ENCODE measurements around the gene GZMA. TPM values are rescaled to one million over a fixed set of nuclear protein-coding genes. Genes with fewer than 3 reads are reported as not detected.
"Not testable (repeated sequence)": the region's sequence is repeated elsewhere in the genome, so short reads cannot be mapped to it uniquely, and the experiment has no call there.

The GZMA gene
- total and polyA plus RNA-seq, 2 experiments from 2014 or later, result not detected

GRCh38 chr5:55096182-55096581 is 6.3 kb upstream of the GZMA start:
- no peak overlapping the region for H3K9ac ChIP-seq
- H2AFZ ChIP-seq, result no peak overlapping the region
- H3K27ac ChIP-seq, result no peak overlapping the region
- H3K79me2 ChIP-seq (ENCODE audit: insufficient read depth), result no peaks in the 10 kb centered on the region
- no peaks in the 10 kb centered on the region for H3F3A ChIP-seq (ENCODE audit: insufficient read depth)
- H4K20me1 ChIP-seq (ENCODE audit: insufficient read depth), result no peaks in the 10 kb centered on the region
- TF ChIP-seq EZH2phosphoT487 (IDR thresholded peaks at IDR 0.05; ENCODE audit: insufficient read depth, low read depth), result no peak
- TF ChIP-seq EZH2 (IDR thresholded peaks at IDR 0.05; ENCODE audit: insufficient read depth, poor library complexity, severe bottlenecking), result no peak
- no peaks in the 10 kb centered on the region for H3K9me2 ChIP-seq (ENCODE audit: insufficient read depth)
- H3K4me1 ChIP-seq (ENCODE audit: insufficient read depth), result no peaks in the 10 kb centered on the region
- no peak overlapping the region for H3K4me3 ChIP-seq
- H3K4me2 ChIP-seq (ENCODE audit: unreplicated experiment), result no peak overlapping the region
- no peaks in the 10 kb centered on the region for H3K36me3 ChIP-seq (ENCODE audit: low read depth)
- no peaks in the 10 kb centered on the region for H3K27me3 ChIP-seq (replicated peaks; ENCODE audit: insufficient read depth)
- in situ Hi-C loops (cut with MboI), result no loop called here
- DNase-seq, result no peak
- 57 to 63% methylated on average over 3 of the region's 3 CpGs for WGBS, 2 experiments (ENCODE audit: low coverage in 1 of 2, low lambda C conversion rate in 2 of 2, missing lambda C conversion rate in 2 of 2)
- no peaks in the 10 kb centered on the region for H3K9me3 ChIP-seq (ENCODE audit: low read depth)

GRCh38 chr5:55096861-55097260 is 5.6 kb upstream of the GZMA start:
- Histone ChIP-seq H3F3A (ENCODE audit: insufficient read depth) (no peaks in the 10 kb centered on the region), H3K4me3 (no peak overlapping the region), H2AFZ (no peak overlapping the region), H3K4me2 (ENCODE audit: unreplicated experiment) (no peak overlapping the region), H3K4me1 (ENCODE audit: insufficient read depth) (no peaks in the 10 kb centered on the region), H3K9me3 (ENCODE audit: low read depth) (no peaks in the 10 kb centered on the region), H3K36me3 (ENCODE audit: low read depth) (no peaks in the 10 kb centered on the region), H3K79me2 (ENCODE audit: insufficient read depth) (no peaks in the 10 kb centered on the region), H3K27ac (no peak overlapping the region), H3K9ac (no peak overlapping the region), H4K20me1 (ENCODE audit: insufficient read depth) (no peaks in the 10 kb centered on the region), H3K27me3 (replicated peaks; ENCODE audit: insufficient read depth) (no peaks in the 10 kb centered on the region), H3K9me2 (ENCODE audit: insufficient read depth) (no peaks in the 10 kb centered on the region)
- no peak for TF ChIP-seq EZH2 (IDR thresholded peaks at IDR 0.05; ENCODE audit: insufficient read depth, poor library complexity, severe bottlenecking)
- 65 to 66% methylated on average over 6 of the region's 6 CpGs for WGBS, 2 experiments (ENCODE audit: low coverage in 1 of 2, low lambda C conversion rate in 2 of 2, missing lambda C conversion rate in 2 of 2)
- in situ Hi-C loops (cut with MboI), result no loop called here
- DNase-seq, result no peak

DNA sequence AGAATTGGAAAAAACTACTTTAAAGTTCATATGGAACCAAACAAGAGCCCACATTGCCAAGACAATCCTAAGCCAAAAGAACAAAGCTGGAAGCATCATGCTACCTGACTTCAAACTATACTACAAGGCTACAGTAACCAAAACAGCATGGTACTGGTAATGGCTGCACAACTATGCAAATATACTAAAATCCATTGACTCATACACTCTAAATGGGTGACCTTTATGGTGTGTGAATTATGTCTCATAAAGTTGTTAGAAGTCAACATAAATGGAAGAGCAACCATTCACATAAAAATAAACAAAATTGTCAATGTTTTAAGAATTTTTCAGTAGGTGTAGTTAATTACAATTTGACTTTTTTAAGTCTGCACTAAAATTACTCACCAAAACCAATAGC is 1.3 kb upstream of the GZMA start:
- in situ Hi-C loops (cut with MboI), result not testable (repeated sequence)

DNA sequence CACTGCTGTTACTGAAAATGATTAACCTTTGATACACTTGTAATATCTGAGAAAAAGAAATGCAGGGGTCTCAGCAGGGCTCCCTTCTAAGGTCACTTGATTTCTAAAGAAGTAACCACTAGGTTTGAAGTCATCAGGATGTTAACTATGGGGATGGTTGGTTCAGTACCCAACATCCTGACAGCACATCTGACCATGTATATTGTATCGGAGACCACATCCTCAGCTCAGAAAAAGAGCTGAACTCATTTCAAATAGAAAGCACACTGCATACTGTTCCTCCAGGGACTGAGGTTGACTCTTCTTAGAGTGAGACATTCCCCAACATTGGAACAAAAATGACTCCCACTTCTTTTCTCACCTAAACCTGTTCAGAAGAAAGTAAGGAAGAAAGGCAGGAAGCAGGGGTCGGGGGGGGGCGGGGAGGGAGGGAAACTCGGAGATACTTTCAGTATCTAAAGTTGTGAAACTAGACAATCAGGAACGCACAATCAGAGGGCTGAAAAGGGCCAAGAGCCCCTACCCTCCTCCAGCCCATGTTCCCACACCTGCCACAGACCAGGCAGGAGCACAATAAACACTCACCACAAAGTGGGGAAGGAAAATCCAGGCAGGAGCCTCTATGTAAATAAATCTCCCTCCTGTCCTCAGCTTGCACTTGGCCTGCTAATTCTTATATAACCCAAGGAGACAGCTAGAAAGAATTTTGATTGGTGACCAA is 730 bp upstream of the GZMA start:
- Histone ChIP-seq H3F3A (ENCODE audit: insufficient read depth) (no peaks in the 10 kb centered on the region), H3K4me1 (ENCODE audit: insufficient read depth) (no peaks in the 10 kb centered on the region), H3K36me3 (ENCODE audit: low read depth) (no peaks in the 10 kb centered on the region), H3K9me3 (ENCODE audit: low read depth) (no peaks in the 10 kb centered on the region), H3K4me2 (ENCODE audit: unreplicated experiment) (no peak overlapping the region), H3K27ac (no peak overlapping the region), H3K27me3 (replicated peaks; ENCODE audit: insufficient read depth) (no peaks in the 10 kb centered on the region), H3K79me2 (ENCODE audit: insufficient read depth) (no peaks in the 10 kb centered on the region), H3K9ac (no peak overlapping the region), H4K20me1 (ENCODE audit: insufficient read depth) (no peaks in the 10 kb centered on the region), H2AFZ (no peak overlapping the region), H3K4me3 (no peak overlapping the region), H3K9me2 (ENCODE audit: insufficient read depth) (no peaks in the 10 kb centered on the region)
- no peak for DNase-seq
- TF ChIP-seq EZH2phosphoT487 (IDR thresholded peaks at IDR 0.05; ENCODE audit: insufficient read depth, low read depth), result no peak
- WGBS, 2 experiments (ENCODE audit: low coverage in 1 of 2, low lambda C conversion rate in 2 of 2, missing lambda C conversion rate in 2 of 2), result 71 to 83% methylated on average over 2 to 5 of the region's 5 CpGs
- in situ Hi-C loops (cut with MboI), result no loop called here

More for the DNA sequence above, 1.3 kb upstream of the GZMA start:
- H3K27me3 ChIP-seq (replicated peaks; ENCODE audit: insufficient read depth); H3K27ac ChIP-seq; H3K36me3 ChIP-seq (ENCODE audit: low read depth); H3K9ac ChIP-seq; H3K4me2 ChIP-seq (ENCODE audit: unreplicated experiment); H3K9me2 ChIP-seq (ENCODE audit: insufficient read depth); H4K20me1 ChIP-seq (ENCODE audit: insufficient read depth); H3F3A ChIP-seq (ENCODE audit: insufficient read depth); H3K4me1 ChIP-seq (ENCODE audit: insufficient read depth); H3K4me3 ChIP-seq; H2AFZ ChIP-seq; H3K9me3 ChIP-seq (ENCODE audit: low read depth); H3K79me2 ChIP-seq (ENCODE audit: insufficient read depth); DNase-seq: not testable (repeated sequence)

All from GM23248 (cell line).